ENCODE measurements around the gene MAP4K4. TPM values are rescaled to one million over a fixed set of nuclear protein-coding genes. Genes with fewer than 3 reads are reported as not detected.

Gene MAP4K4
- polyA plus RNA-seq, 1 experiment: 158 TPM

- no peaks in the 10 kb centered on the region for H3K9me3 ChIP-seq (ENCODE audit: control insufficient read depth, insufficient read depth, low read length)
- H3K27ac ChIP-seq (ENCODE audit: low read depth, low read length): no peak overlapping the region
- no peak for DNase-seq (ENCODE audit: low read depth, low spot score)
- H3K4me3 ChIP-seq (ENCODE audit: low read depth, low read length): no peak overlapping the region
- CTCF ChIA-PET: interaction anchor here (0.7 to 2.1 kb wide), 3 partner anchors 8 to 357 kb away, joined by 3 to 4 read pairs (median 4); no protein-coding TSS in a partner anchor
- no peaks in the 10 kb centered on the region for H3K27me3 ChIP-seq (ENCODE audit: control insufficient read depth, insufficient read depth, low read length)
- POLR2A ChIA-PET: no interaction called here
- no peak for TF ChIP-seq CTCF (IDR thresholded peaks at IDR 0.05; ENCODE audit: low read depth, low read length)
These were observed 77.6 kb downstream of the MAP4K4 start for GRCh38 chr2:101775092-101775491.

GRCh38 chr2:101775636-101776035, 78.1 kb downstream of the MAP4K4 start:
- Histone ChIP-seq H3K27ac (ENCODE audit: low read depth, low read length) (no peak overlapping the region), H3K4me3 (ENCODE audit: low read depth, low read length) (no peak overlapping the region), H3K27me3 (ENCODE audit: control insufficient read depth, insufficient read depth, low read length) (no peaks in the 10 kb centered on the region), H3K9me3 (ENCODE audit: control insufficient read depth, insufficient read depth, low read length) (no peaks in the 10 kb centered on the region)
- DNase-seq (ENCODE audit: low read depth, low spot score): no peak
- POLR2A ChIA-PET: no interaction called here
- no peak for TF ChIP-seq CTCF (IDR thresholded peaks at IDR 0.05; ENCODE audit: low read depth, low read length)
- CTCF ChIA-PET: interaction anchor here (1.0 to 2.1 kb wide), 3 partner anchors 8 to 465 kb away, joined by 3 to 4 read pairs (median 4); no protein-coding TSS in a partner anchor

DNA sequence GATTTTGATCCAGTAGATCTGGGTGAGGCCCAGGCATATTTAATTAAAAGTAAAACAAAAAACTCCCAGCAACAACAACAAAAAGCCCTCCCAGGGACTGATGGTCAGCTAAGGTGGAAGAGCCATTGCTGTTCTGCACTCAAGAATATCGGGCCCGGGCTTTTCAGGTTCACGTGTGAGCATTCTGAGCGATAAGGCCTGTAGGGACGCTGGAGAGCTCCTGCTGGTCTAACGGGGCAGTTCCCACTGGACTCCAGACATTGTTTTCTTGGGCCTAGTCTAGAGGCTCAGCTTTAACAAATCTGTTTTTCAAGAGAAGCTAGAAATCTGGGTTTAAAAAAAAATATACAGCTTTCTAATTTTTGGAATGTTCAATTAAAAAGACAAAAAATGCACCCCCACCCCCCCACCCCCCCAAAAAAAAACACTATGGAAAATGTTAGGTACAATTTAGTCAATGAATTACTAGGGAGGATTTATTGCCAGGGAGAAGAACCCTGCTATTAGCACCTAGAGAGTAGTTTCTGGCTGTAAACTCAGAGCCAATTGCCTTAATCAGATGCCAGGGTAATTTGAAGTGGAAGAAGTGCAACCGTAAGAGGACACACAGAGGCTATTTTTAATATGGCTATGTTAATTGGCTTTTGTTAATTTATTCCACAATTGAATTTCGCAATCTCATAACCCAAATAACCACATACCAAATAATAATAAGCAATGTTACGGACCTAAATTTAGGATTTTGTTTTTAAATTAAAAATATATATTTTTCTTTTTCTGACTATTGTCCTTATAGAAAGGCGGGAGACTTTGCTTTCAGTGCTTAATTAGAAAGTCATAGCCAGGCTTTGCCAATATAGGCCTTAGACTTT, 78.9 kb downstream of the MAP4K4 start:
- peak; percentile 35 for TF ChIP-seq CTCF (IDR thresholded peaks at IDR 0.05; ENCODE audit: low read depth, low read length)
- ChIA-PET POLR2A (no interaction called here), CTCF (interaction anchor here (1.0 to 2.1 kb wide), 3 partner anchors 9 to 464 kb away, joined by 3 to 4 read pairs (median 4); no protein-coding TSS in a partner anchor)
- no peak for DNase-seq (ENCODE audit: low read depth, low spot score)
- Histone ChIP-seq H3K27ac (ENCODE audit: low read depth, low read length) (no peak overlapping the region), H3K4me3 (ENCODE audit: low read depth, low read length) (no peak overlapping the region), H3K27me3 (ENCODE audit: control insufficient read depth, insufficient read depth, low read length) (no peaks in the 10 kb centered on the region), H3K9me3 (ENCODE audit: control insufficient read depth, insufficient read depth, low read length) (no peaks in the 10 kb centered on the region)

- POLR2A ChIA-PET: no interaction called here
- DNase-seq (ENCODE audit: low read depth, low spot score): no peak
- Histone ChIP-seq H3K9me3 (ENCODE audit: control insufficient read depth, insufficient read depth, low read length) (no peaks in the 10 kb centered on the region), H3K27me3 (ENCODE audit: control insufficient read depth, insufficient read depth, low read length) (no peaks in the 10 kb centered on the region), H3K27ac (ENCODE audit: low read depth, low read length) (no peak overlapping the region), H3K4me3 (ENCODE audit: low read depth, low read length) (no peak overlapping the region)
- TF ChIP-seq CTCF (IDR thresholded peaks at IDR 0.05; ENCODE audit: low read depth, low read length): no peak
- CTCF ChIA-PET: no interaction called here
These were observed 79.8 kb downstream of the MAP4K4 start for GRCh38 chr2:101777337-101777736.

GRCh38 chr2:101778102-101778501, 80.6 kb downstream of the MAP4K4 start:
- no peak for TF ChIP-seq CTCF (IDR thresholded peaks at IDR 0.05; ENCODE audit: low read depth, low read length)
- CTCF ChIA-PET: no interaction called here

More at GRCh38 chr2:101778102-101778501, 80.6 kb downstream of the MAP4K4 start:
- Histone ChIP-seq H3K9me3 (ENCODE audit: control insufficient read depth, insufficient read depth, low read length) (no peaks in the 10 kb centered on the region), H3K4me3 (ENCODE audit: low read depth, low read length) (no peak overlapping the region), H3K27ac (ENCODE audit: low read depth, low read length) (no peak overlapping the region), H3K27me3 (ENCODE audit: control insufficient read depth, insufficient read depth, low read length) (no peaks in the 10 kb centered on the region)
- no peak for DNase-seq (ENCODE audit: low read depth, low spot score)
- POLR2A ChIA-PET: no interaction called here

Measured in AG04450 (cell line).